Measurements from ENCODE around the gene IPP. TPM values are rescaled to one million over a fixed set of nuclear protein-coding genes. Genes with fewer than 3 reads are reported as not detected.

Gene IPP
- total RNA-seq, 3 donors from 2014 or later = 10.5 to 15.4 (median 11.4) TPM

GRCh38 chr1:45686015-45686287 lies 64.5 kb downstream of the IPP start:
- TF ChIP-seq POLR2AphosphoS5 (IDR thresholded peaks at IDR 0.05) = no peak
- no peak for TF ChIP-seq POLR2A (IDR thresholded peaks at IDR 0.05)
- TF ChIP-seq, protein P1, sequence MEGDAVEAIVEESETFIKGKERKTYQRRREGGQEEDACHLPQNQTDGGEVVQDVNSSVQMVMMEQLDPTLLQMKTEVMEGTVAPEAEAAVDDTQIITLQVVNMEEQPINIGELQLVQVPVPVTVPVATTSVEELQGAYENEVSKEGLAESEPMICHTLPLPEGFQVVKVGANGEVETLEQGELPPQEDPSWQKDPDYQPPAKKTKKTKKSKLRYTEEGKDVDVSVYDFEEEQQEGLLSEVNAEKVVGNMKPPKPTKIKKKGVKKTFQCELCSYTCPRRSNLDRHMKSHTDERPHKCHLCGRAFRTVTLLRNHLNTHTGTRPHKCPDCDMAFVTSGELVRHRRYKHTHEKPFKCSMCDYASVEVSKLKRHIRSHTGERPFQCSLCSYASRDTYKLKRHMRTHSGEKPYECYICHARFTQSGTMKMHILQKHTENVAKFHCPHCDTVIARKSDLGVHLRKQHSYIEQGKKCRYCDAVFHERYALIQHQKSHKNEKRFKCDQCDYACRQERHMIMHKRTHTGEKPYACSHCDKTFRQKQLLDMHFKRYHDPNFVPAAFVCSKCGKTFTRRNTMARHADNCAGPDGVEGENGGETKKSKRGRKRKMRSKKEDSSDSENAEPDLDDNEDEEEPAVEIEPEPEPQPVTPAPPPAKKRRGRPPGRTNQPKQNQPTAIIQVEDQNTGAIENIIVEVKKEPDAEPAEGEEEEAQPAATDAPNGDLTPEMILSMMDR (IDR thresholded peaks at IDR 0.05) = no peak
- no peaks in the 10 kb centered on the region for H3K27me3 ChIP-seq
- H3K36me3 ChIP-seq = no peaks in the 10 kb centered on the region
- H3K27ac ChIP-seq = peak overlapping the region; percentile 98 to 100
- intact Hi-C loops (cut with DNase I; ENCODE audit: low total_unique reads) = loop anchor here (10.0 kb wide), 1 partner anchor 101 kb away; the partner anchor contains the start of gene NASP
- no peaks in the 10 kb centered on the region for H3K9me3 ChIP-seq
- DNase-seq (ENCODE audit: low spot score in 2 of 2) = peak; percentile 66 to 81
- peaks cover 0 to 5% of the 10 kb centered on the region in 2 donors for H3K4me1 ChIP-seq
- H3K4me3 ChIP-seq = peak overlapping the region; percentile 87 to 91 (median 90)

DNA sequence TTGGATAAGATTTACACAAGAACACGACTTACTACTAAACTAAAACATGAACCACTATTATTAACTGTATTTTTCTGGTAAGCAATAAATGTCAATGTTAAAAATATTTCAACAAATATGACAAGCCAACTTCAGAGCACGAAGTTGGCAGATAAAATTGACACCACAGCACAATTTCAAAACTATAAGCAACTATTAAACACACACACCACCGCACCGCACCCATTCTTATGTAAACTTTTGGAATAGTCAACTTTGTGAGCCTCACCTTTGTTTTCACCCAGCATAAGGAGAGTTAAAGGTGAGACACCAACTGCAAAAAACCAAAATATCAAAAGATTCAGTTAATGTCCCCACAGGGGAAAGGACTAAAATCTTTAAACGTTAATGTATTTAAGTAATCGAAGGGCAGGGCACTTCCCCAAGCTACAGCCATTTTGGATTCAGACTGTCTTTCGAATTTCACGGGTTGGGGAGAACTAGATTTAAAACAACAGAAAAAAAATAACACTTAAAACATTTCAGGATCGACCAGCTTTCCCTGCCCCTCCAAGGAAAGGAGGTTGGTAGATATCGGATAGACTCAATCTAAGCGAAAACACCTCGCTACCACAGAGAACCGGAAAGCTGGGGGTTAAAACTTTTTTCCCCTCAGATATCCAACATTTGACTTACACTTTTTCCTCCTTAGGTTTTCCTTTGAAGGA lies 65.0 kb downstream of the IPP start:
- H3K9me3 ChIP-seq = no peaks in the 10 kb centered on the region
- peak overlapping the region; percentile 87 to 91 (median 90) for H3K4me3 ChIP-seq
- TF ChIP-seq POLR2A (IDR thresholded peaks at IDR 0.05) = no peak
- TF ChIP-seq, protein P1 (IDR thresholded peaks at IDR 0.05) = no peak
- no peak for TF ChIP-seq POLR2AphosphoS5 (IDR thresholded peaks at IDR 0.05)
- H3K36me3 ChIP-seq = no peaks in the 10 kb centered on the region
- DNase-seq (ENCODE audit: low spot score in 2 of 2) = no peak
- intact Hi-C loops (cut with DNase I; ENCODE audit: low total_unique reads) = loop anchor here (10.0 kb wide), 1 partner anchor 101 kb away; the partner anchor contains the start of gene NASP
- no peaks in the 10 kb centered on the region for H3K27me3 ChIP-seq
- H3K4me1 ChIP-seq = peaks cover 0 to 5% of the 10 kb centered on the region in 2 donors
- peak overlapping the region; percentile 98 to 100 for H3K27ac ChIP-seq

GRCh38 chr1:45684402-45684801 lies 66.1 kb downstream of the IPP start:
- no peak for DNase-seq (ENCODE audit: low spot score in 2 of 2)
- H3K27me3 ChIP-seq = no peaks in the 10 kb centered on the region
- peaks cover 0 to 6% of the 10 kb centered on the region in 2 donors for H3K4me1 ChIP-seq
- no peak overlapping the region for H3K27ac ChIP-seq
- intact Hi-C loops (cut with DNase I; ENCODE audit: low total_unique reads) = loop anchor here (10.0 kb wide), 1 partner anchor 100 kb away; the partner anchor contains the start of gene NASP
- H3K36me3 ChIP-seq = no peaks in the 10 kb centered on the region
- TF ChIP-seq POLR2A (IDR thresholded peaks at IDR 0.05) (no peak), POLR2AphosphoS5 (IDR thresholded peaks at IDR 0.05) (no peak)
- TF ChIP-seq, protein P1 (IDR thresholded peaks at IDR 0.05) = no peak
- H3K9me3 ChIP-seq = no peaks in the 10 kb centered on the region
- peak overlapping the region; percentile 87 to 91 (median 90) for H3K4me3 ChIP-seq

DNA sequence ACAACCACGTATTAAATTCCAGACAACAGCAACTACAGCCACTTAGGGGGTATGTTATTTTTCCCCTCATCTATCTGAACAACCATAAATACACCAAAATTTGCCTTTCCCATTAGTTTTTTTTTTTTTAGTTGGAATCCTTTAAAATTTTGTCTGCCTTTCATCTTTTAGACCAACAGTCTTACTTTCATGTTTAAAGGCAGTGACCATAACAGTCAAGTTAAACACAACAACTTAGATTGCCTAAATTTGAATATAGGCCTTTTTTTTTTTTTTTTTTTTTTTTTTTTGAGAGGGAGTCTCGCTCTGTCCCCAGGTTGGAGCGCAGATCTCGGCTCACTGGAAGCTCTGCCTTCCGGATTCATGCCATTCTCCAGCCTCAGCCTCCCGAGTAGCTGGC lies 67.5 kb downstream of the IPP start:
- no peak overlapping the region for H3K4me3 ChIP-seq
- H3K27me3 ChIP-seq = no peaks in the 10 kb centered on the region
- peak overlapping the region in 1 of 2 donors; percentile 48 for H3K27ac ChIP-seq
- TF ChIP-seq POLR2A (IDR thresholded peaks at IDR 0.05) = no peak
- DNase-seq (ENCODE audit: low spot score in 2 of 2) = no peak
- no peaks in the 10 kb centered on the region for H3K9me3 ChIP-seq
- intact Hi-C loops (cut with DNase I; ENCODE audit: low total_unique reads) = loop anchor here (10.0 kb wide), 1 partner anchor 98 kb away; the partner anchor contains the start of gene NASP
- no peaks in the 10 kb centered on the region for H3K36me3 ChIP-seq
- peaks cover 0 to 8% of the 10 kb centered on the region in 2 donors for H3K4me1 ChIP-seq

DNA sequence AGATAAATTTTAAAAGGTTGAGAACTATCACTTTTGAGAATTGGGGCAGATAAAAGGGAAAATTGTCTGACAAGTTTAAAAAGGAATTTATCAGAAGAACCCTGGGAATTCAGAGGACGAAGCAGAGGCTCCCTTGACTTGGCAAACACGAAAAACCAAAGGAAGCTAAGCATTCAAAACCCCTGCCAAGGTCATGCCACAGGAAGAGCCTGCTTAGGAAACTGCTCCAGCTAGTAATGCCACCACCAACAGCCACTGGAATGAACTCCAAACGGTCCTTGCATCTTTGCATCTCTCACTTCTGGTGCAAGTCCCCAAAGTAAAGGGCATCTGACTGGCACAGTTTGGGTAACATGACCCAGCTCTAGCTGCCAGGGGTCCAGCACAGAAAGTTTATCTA lies 71.3 kb downstream of the IPP start:
- H3K4me1 ChIP-seq = peaks cover 0 to 8% of the 10 kb centered on the region in 2 donors
- TF ChIP-seq, protein P1 (IDR thresholded peaks at IDR 0.05) = no peak
- TF ChIP-seq POLR2AphosphoS5 (IDR thresholded peaks at IDR 0.05) (no peak), POLR2A (IDR thresholded peaks at IDR 0.05) (no peak)
- H3K4me3 ChIP-seq = no peak overlapping the region
- H3K36me3 ChIP-seq = no peaks in the 10 kb centered on the region
- intact Hi-C loops (cut with DNase I; ENCODE audit: low total_unique reads) = no loop called here
- no peaks in the 10 kb centered on the region for H3K27me3 ChIP-seq
- no peaks in the 10 kb centered on the region for H3K9me3 ChIP-seq
- peak overlapping the region in 1 of 2 donors; percentile 14 for H3K27ac ChIP-seq
- DNase-seq (ENCODE audit: low spot score in 2 of 2) = no peak

All from breast epithelium (tissue), 4 donors.